Endothelial cell of umbilical vein (primary cell): ENCODE results near the gene NFATC1.

Experiments
- CTCF ChIP-seq, 2 donors: IDR thresholded peaks; 1 replicate in 1 of 2; 2 replicates in 1 of 2; pipeline ENCODE4 v1.5.1; 2011; ENCODE audit warnings: low read length in 2 of 2, mild to moderate bottlenecking in 2 of 2, moderate library complexity in 2 of 2, control low read depth in 1 of 2, inconsistent platforms in 1 of 2, low read depth in 1 of 2; ENCODE audit not compliant: insufficient read depth in 1 of 2; ENCODE audit errors: extremely low read depth in 1 of 2
- JUN ChIP-seq: IDR thresholded peaks from 2 replicates; pipeline ENCODE4 v1.6.1; 2011; ENCODE audit warnings: borderline replicate concordance, low read depth; ENCODE audit not compliant: insufficient read length, insufficient read depth
- POLR2A ChIP-seq: IDR thresholded peaks from 2 replicates; pipeline ENCODE4 v1.6.1; 2012; ENCODE audit warnings: low read depth, mild to moderate bottlenecking, control low read depth, low read length
- POLR2AphosphoS5 ChIP-seq: IDR thresholded peaks from 2 replicates; pipeline ENCODE4 v1.6.1; 2012; ENCODE audit warnings: low read depth, mild to moderate bottlenecking, control low read depth, low read length, moderate library complexity; ENCODE audit not compliant: insufficient read depth

DNA sequence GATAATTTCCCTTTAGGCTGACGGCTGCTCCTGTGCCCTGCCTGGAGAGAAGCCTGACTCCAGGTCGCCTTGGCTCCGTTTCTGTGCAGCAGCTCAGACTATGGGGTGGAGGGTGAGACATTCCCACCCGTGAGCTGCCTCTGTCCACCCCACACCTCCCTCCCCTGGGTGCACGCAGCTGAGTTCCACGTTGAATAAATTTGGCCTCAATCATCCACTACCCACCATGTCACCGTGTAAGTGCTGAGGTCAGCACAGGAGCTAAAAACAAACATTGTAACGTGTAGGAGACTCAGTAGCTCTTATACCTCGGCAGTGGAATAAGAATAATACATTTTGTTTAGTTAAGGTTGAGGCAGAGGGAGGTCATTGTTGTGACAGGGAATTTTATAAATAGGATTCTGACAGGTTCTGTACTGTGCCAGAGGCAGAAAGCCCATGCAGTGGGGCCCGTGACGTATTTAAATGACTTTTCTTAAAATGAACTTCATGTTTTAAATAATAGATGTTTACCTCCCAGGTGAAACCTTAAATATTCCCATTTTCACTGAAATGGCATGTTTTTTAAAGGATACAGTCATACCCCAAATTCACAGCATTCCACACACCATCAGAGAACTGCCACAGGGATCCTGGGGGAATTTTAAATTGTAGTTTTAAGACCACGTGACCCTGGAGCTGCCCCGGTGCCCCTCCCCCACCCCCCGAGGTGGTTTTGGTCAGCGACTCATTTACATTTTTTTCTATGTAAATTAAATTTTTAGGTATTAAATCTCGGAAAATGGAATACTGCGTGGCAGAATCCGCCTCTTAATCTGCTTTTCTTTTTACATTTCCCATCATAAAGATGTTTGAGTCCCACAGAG is 50.2 kb downstream of the NFATC1 start:
- TF ChIP-seq POLR2A (no peak), CTCF (IDR thresholded peaks at IDR 0.05; ENCODE audit: extremely low read depth in 1 of 2, insufficient read depth in 1 of 2, low read depth in 1 of 2, low read length in 2 of 2) (no peak), POLR2AphosphoS5 (no peak), JUN (no peak)
